ENCODE measurements around the gene GSG1L.
"Not testable (repeated sequence)": the region's sequence is repeated elsewhere in the genome, so short reads cannot be mapped to it uniquely, and the experiment has no call there.

GSG1L gene

DNA sequence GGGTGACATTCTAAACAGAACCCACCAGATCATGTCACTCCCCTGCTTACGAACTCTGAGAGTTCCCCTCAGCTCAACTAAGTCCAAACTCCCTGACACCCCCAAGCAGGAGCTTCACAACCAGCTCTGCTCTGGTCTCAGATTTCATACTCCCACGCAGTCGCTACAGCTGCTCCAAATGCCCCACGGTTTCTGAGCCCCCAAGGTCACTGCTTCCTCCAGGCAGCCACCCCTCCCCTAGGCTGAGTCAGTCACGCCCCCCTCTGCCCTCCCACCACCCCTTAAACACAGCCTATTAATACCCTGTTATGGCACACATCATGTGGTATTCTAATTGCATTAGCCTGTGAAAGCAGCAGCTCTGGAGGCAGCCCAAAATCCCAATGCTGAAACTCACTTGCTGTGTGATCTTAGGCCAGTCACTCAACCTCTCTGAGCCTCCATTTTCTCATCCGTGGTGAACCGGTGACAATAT, 51.5 kb downstream of the GSG1L start:
- no peak for DNase-seq

DNA sequence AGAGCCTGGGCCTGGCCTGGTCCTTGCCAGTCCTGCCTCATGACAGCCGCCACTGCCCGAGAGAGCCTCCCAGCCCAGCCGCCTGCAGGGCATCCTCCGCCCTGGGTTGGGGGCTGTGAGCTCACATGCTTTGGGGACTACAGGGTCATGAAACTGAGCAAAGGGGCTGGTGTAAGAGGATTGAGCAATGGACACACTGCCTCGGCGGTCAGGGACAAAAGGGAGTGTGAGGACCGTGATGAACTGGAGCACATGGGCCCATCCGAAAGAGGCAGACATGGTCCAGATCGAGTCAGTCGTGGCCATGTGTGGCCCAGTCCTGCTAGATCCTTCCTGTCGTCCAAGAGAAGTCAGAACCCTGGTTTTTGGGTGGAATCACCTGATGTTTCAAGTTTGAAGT, 52.3 kb downstream of the GSG1L start:
- no peak for DNase-seq

DNA sequence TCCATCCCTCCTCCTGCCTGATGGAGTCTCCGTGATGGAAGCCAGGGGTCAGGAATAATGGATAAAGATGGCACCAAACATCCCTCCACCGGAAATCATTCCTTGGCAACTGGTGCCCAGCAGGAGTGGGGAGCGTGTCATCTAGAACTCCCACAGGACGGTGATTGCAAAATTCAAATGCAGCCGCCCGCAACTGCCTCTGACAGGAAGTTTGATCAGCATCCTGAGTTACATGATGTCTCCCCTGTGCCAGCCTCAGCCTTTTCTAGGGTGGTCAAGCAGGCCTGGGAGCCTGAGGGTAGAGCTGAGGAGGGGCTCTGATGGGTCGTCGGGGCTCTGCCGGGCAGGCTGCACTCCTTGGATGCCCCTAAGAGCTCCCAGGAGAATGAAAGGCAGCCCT, 52.8 kb downstream of the GSG1L start:
- DNase-seq = no peak

DNA sequence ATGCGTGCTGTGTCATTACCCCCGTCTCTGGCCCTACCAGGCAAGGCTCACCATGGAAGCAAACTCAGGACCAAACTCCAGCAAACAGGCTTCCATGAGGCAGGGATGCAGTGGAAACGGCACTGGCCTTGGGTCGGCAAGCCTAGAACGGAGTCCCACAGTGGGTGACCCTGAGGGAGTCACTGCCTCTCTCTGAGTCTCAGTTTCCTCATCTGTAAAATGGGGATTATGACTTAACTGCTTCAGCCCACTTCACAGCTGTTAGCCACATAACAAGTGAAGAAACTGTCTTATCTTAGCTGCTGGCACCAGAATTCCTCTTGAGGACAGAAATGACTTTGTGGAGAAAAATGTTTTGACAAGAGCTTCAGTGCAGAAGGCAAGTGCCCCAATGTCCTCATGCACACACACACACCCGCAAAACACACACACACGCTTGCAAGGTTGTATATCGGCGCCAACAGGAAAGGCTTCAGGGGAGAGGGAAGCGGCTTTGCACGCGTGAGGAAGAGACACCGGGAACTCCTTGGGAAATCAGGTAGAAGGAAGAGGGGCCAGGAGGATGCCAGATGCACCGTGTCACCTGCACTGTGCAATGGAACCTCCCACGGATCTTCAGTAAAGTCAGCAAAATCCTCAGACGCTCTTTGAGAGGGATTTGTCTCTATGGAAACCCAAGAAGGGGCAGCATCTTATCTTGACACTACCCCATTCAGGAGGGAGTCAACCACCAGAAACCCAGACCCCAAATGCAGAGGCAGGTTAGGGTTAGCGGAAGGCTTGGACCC, 53.7 kb downstream of the GSG1L start:
- DNase-seq = no peak

DNA sequence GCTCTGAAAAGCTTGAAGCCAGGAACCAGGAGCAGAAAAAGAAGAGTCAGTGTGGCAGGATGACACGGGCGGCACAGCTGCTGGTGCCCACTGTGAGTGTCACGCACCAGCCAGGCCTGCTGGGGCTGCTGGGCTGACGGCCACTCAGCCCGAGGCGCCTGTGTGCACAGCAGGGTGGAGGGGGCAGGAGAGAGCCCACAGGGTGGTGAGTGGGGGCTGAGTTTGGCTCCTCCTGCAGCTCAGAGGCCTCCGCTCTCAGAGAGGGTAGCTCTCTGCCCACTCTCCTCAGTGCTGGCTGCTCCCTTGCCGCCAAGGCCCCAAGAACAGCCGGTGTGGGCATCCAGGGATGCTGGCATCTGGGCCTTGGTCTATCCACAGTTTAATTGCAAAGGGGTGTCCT, 59.6 kb downstream of the GSG1L start:
- DNase-seq = no peak

DNA sequence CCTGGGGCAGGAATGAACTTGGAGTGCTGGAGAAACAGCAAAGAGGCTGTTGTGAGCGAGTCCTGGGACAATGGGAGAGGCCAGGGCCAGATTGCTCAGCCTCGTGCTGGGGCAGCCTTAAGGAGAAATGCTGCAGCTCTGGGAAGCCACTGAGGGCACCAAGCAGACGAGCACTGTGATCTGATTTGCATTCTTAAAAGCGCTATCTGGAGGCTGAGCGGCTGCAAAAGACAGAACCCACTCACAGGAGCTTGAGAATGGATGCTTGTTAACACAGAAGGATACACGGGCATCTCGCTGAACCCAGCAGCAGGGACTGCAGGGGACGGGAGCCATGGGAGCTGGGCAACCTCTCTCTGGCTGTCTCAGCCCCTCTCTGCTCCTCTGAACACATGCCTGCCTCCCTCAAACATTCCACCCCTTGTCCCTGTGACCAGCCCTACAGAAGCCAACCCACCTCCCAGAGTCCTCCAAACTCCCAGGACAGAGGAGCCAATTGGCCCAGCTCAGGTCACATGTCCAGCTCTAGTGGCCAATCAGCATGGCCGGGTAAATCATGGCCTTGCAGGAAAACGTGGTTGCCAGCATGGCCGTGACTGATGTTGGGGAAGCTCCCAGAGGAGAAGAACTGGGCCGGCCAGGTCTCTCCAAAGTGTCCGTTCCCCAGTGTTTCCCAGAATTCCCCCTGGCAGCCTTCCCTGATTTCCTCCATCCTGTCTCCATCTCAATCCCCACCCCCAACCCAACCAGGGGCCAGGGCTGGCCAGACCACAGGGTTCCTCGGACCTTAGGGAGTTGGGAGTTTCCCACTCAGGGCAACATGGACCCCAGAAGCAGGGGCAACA, 60.3 kb downstream of the GSG1L start:
- DNase-seq = no peak

DNA sequence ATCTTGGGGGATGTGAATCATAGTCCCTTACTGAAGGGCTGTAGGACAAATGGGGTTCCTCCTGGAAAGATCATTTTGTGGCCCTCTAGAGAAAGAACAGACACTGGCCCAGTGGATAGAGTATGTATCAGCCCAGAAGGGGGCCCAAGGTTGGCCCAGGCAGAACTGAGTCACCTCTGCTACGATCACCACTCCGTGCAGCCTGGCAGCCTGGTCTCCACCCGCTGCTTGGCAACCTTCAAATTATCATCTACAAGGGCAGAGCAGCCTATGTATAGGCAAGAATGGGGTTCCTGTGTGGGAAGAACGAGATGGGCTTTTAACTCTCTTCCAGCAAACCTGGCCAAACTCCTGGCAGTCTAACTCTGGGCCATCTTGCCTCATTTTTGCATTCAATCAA, 61.9 kb downstream of the GSG1L start:
- DNase-seq = no peak

DNA sequence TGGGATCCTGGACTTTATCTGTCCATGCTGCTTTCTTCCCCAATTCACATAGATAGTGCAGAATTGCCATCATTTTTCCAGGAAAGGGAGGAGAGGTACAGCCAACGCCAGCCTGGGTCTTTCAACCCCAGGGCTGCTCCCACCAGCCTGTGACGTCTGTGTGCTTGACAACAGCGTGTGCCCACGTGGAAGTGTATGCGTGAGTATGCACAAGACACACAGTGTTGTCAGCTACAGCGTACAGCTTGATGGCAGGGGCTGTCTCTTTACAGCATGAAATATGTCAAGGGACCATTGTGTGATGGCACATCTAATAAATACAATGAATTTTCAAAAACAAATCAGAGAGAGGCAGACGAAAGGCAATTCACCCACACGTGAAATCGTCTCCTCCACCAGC, 62.3 kb downstream of the GSG1L start:
- DNase-seq = no peak

DNA sequence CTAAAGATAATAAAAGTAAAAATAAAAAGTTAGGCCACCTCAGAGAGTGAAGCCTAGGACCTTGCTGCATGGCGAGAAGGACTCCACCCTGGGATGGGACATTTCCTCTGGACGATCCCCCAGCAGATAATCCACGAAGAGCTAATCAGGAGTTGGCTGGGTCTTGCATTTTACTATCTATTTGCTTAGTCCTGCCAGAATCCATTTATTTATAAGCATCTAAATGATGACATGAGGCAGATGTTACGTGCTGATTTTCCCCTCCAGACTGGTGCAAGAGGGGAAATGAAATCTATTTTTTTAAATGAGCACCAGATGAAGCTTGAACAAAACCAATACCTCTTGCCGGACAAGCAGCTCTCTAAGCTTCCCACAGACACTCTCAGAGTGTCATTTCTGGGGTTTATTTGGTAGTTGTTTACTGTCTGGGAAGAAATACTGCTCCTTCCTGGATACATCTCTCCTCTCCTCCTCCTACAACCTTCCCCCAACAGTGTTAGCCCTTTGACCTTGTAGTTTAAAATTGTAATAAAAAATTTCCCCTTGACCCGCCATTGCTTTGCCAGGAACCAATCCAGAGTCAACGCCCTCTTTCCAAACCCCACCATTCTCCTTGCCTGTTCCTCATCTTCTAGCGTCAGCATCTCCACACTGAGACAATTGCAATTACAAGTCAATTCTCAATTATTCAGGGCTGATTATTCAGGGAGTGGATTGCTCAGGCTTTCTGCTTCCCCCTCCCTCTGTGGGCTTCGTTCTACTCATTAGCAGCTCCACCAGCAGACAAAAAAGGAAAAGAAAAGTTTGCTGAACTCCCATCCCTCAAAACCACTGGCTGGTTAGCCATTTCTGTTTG, 63.0 kb downstream of the GSG1L start:
- no peak for DNase-seq

DNA sequence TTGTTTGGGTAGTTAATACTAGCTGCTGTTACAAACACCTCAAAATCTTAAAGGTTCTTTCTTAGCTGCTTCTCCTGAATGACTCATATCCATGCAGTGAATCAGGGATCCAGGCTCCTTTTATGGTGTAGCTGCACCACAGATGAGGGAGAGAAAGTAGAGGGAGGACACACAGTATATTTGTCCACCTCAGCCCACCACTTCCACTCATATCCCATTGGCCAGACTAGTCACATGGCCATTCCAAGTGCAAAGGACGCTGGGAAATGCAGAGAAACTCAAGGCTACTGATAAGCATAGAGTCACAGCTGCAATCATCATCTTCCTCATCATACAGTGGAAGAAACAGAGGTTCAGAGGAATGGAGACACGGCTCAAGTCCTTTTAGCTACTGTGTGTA, 63.8 kb downstream of the GSG1L start:
- no peak for DNase-seq

DNA sequence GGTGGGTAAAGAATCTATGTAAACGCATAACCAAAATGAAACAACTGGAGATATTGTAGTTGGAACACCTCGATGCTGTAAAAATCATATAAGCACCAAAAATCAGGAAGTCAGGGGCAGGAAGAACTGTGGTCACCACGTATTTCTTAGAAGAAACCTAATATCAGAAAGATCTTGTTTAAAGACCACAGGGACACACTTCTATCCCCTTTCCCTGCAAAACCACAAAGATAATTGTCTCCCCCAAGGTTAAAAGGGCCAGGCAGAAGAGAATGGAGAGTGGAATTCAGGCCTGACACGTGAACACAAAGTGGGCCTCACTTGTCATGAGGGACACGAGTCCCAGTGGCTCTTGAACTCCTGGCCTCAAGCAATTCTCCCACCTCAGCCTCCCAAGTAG, 68.1 kb downstream of the GSG1L start:
- no peak for DNase-seq

DNA sequence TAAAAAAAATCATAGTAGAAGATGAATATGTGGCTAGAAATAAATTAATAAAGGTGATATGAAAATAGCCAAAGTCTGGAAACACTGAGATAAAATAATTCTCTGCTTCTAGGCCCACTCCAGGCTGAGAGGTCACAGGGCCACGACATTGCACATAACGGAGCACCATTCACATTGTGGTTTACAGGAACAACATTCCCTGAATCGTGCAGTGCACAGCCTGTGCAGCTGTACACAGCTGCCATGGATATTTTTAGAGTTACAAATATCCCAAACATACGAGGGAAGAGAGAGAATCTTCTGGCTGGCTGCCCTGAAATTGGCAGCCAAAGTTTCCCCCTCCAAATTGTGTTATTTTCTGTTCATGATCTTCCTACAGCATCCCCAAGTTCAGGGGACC, 68.8 kb downstream of the GSG1L start:
- no peak for DNase-seq

DNA sequence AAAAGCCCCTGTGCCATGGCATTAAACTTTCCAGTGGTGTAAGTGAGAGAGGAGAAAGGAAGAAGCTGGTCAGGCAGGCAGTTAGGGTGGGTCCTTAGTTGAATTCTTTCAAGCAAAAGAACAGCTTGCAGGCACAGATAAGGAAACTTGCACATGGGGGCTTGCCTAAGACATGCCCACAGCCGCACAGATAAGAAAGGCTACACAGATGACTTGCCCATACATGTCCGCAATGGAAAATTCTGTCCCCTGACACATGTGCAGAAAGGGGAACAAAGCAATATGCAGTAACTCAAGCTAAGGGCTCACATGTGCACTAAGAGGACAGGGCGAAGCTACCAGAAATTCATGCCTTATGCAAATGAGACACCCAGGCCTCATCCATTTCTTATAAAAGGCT, 69.9 kb downstream of the GSG1L start:
- DNase-seq = no peak

DNA sequence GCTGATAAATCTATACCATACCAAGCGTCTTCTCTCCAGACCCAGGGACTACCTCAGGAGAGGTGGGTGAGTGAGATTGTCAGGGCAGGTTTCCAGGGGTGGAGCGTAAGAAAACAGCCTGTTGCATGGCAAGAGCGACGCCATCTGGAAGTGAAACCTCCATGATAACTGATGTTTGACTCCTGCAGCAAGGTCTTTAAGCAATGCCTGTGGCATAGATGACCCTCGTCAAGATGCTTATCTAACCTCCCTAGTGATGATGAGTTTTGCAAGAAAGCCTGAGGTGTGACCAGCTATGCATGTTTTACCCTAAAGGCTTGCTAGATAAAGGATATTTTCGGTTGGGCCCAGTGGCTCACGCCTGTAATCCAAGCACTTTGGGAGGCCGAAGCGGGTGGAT, 71.6 kb downstream of the GSG1L start:
- no peak for DNase-seq

DNA sequence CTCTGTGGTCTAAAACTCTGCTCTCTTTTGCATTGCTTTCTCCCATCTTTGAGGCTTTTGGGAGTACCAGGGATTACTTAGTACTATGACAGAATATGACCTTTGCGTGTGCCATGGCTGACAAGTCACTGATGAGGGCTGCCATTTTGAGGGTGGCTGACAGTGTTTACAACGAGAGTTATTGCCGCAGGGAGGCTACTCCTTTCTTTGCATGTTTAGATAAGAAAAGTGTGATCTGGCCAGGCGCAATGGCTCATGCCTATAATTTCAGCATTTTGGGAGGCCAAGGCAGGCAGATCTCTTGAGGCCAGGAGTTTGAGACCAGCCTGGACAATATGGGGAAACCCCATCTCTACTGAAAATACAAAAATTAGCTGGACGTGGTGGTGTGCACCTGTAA, 77.5 kb downstream of the GSG1L start:
- no peak for DNase-seq

DNA sequence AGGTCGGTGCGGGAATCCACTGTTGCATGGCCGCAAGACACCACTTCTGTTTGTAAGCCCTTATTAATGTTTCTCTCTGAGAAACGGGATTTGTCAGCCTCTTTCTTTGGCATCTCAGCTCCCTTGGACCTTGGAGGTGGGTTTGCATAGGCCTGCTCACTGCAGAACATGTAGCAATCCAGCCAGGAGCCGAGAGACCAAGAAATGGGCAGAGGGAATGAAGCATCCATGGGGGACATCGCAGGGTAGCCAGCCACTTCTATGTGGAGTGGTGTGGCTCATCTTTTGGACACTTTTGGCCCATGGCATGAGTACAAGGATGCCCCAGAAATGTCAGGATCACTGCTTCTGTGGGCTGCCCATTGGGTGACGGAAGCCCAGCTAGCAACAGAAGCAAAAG, 79.4 kb downstream of the GSG1L start:
- DNase-seq = no peak

DNA sequence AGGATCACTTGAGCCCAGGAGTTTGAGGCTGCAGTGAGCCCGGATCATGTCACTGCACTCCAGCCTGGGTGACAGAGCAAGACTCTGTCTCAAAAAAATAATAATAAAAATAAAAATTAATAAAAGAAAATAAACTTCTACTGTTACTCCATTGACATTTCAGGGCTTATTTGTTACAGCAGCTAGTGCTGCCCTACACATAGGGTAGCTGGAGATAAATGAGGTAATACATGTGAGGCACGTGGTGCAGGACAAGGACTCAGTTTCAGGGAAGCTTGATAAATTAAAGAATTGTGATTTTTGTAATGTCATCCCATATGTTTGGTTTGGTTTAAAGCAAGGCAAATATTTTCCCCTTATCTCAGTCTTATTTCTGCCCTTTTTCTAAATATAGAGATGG, 80.3 kb downstream of the GSG1L start:
- no peak for DNase-seq

DNA sequence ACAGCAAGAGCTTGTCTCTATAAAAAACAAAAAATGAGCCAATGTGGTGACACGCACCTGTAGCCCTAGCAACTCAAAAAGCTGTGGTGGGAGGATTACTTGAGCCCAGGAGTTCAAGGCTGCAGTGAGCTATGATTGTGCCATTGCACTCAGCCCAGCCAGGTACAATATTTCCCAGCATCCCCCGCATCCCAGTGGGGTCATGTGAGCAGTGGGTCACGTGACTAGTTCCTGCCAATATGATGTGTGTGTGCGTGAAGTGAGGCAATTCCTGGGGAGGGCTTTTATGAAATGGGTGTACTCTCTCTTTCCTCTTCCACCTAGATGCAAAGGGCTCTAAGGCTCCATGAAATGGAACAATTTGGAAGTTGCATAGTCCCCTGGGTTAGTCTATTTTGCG, 81.3 kb downstream of the GSG1L start:
- DNase-seq = no peak

DNA sequence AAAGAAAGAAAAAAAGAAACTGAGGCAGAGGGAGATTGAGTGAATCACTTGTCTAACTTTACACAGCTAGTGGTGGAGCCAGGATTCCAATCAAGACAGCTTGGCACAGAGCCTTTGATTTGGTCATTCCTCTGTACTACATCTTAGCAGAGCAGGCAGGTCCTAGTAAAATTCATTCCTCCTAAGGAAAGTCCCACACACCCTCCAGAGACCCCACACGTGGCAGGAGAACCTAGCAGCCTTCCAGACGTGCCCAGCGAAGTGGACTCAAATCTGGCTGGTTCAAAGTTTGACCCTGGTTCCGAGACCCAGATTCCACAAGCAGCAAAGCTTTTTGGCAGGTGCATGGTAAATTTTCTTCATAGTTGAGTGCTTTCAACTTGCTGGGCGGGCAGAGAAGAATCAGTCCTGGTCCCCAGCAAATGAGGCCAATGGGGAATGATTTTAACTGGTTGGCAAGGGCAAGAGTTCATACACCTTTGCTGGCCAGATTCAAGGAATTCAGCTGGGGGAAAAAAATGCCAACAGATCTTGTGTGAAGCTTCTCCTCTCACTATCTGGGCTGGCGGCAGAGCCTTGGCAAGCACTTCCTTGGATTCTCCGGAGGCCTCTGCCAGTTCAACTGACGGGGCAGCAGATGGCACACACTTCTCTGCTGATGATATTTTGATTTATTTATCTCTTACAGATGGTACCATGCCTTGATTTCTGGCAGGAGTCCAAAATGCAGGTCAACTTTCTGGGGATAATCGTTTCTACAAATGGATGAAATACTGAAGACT, 82.4 kb downstream of the GSG1L start:
- DNase-seq = no peak

DNA sequence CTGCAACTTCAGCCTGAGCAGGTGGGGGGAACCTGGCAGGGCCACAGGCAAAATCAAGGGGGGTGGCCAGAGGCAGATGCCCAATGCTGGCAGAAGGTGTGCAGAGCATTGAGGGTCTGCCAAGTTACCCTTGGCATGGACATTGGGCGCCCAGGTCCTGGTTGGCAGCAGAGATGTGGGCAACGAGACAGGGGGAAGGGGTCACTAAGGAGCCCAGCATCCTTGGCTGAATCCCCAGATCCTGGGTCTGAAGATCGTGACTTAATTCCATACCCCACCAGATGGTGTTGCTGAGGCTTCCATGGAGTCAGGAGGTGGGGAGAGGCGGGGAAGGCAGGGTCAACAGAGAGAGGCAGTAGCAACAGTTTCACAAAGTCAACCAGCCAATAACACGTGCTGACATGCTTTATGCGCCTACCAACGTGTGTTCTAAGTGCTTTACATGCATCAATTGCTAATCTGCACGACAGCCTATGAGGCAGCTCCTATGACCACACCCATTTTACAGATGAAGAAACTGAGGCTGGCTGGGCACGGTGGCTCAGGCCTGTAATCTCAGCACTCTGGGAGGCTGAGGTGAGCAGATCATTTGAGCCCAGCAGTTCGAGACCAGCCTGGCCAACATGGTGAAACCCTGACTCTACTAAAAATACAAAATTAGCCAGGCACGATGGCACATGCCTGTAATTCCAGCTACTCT, 83.3 kb downstream of the GSG1L start:
- DNase-seq = no peak

DNA sequence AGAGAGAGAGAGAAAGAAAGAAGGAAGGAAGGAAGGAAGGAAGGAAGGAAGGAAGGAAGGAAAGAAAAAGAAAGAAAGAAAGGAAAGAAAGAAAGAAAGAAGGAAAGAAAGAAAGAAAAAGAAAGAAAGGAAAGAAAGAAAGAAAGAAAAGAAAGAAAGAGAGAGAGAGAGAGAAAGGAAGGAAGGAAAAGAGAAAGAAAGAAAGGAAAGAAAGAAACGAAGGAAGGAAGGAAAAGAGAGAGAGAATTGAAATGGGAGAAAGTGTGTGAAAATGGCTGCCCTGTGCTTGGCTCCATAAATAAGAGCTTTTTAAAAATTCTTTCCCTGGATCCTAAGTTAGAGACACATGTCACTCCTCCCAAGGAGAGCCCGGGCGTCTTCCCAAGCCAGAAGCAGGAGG, 83.8 kb downstream of the GSG1L start:
- not testable (repeated sequence) for DNase-seq

DNA sequence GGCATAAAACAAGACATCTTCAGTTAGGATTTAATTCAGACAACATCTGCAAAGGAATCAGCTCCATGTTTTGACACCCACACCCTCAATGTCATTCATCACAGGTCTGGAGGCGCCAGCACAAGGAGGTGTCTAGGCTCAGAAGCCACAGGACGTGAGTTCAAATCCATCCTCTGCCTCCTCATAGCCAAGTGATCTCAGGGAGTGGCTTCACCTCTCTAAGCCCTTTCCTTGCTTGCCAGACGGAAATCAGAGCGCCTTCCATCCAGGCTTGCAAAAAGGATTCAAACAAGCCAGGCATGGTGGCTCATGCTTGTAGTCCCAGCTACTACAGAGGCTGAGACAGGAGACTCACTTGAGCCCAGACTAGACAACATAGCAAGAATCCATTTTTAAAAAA, 84.6 kb downstream of the GSG1L start:
- DNase-seq = no peak

All from activated CD8-positive, alpha-beta memory T cell treated with anti-CD3 and anti-CD28 coated beads, Interleukin-2, amount 50 U/mL, for 4 hours (primary cell).